Uterus (tissue), 2 donors: ENCODE measurements around the gene CAMK2N1.

Experiments used
- CTCF ChIP-seq, 4 experiments: fragments of 200-600 bp in 2 of 4; fragments of 450-650 bp in 2 of 4; sonication (generic) in 2 of 4; IDR thresholded peaks; one replicate each; pipeline ENCODE4 v1.5.1; 2016 to 2019; ENCODE audit warnings: antibody characterized with exemption in 4 of 4, mild to moderate bottlenecking in 2 of 4, moderate library complexity in 1 of 4
- POLR2A ChIP-seq, 2 donors: fragments of 450-650 bp; IDR thresholded peaks; one replicate each; pipeline ENCODE4 v1.6.1; 2016; ENCODE audit warnings: antibody characterized with exemption in 2 of 2, mild to moderate bottlenecking in 1 of 2, moderate library complexity in 1 of 2

GRCh38 chr1:20505488-20505887, 19.5 kb upstream of the CAMK2N1 start:
- no peak for TF ChIP-seq CTCF (IDR thresholded peaks at IDR 0.05)
- no peak for TF ChIP-seq POLR2A (IDR thresholded peaks at IDR 0.05)
